Measurements from ENCODE around the gene MMAB. TPM values are rescaled to one million over a fixed set of nuclear protein-coding genes. Genes with fewer than 3 reads are reported as not detected.

Gene MMAB
- total RNA-seq, 1 experiment from 2014 or later: 34.9 TPM

- TF ChIP-seq EZH2 (IDR thresholded peaks at IDR 0.05) (no peak), POLR2A (IDR thresholded peaks at IDR 0.05; ENCODE audit: borderline replicate concordance, extremely low read depth, insufficient read depth, insufficient read length) (no peak)
Measured at GRCh38 chr12:109532721-109533486, 40.4 kb downstream of the MMAB start (continued).

GRCh38 chr12:109531411-109531810, 41.9 kb downstream of the MMAB start:
- TF ChIP-seq SP1 (IDR thresholded peaks at IDR 0.05; ENCODE audit: low read depth) (no peak), POLR2A (IDR thresholded peaks at IDR 0.05; ENCODE audit: borderline replicate concordance, extremely low read depth, insufficient read depth, insufficient read length) (no peak), EZH2phosphoT487 (IDR thresholded peaks at IDR 0.05; ENCODE audit: borderline replicate concordance) (no peak), TCF7L2 (IDR thresholded peaks at IDR 0.05; ENCODE audit: borderline replicate concordance, extremely low read depth, insufficient read depth, insufficient read length) (no peak), JUND (IDR thresholded peaks at IDR 0.05) (no peak), ELF1 (IDR thresholded peaks at IDR 0.05; ENCODE audit: borderline replicate concordance, low read depth) (no peak), EZH2 (IDR thresholded peaks at IDR 0.05) (no peak), SIN3A (IDR thresholded peaks at IDR 0.05; ENCODE audit: low read depth) (no peak), FOSL1 (IDR thresholded peaks at IDR 0.05; ENCODE audit: low read depth) (no peak), RAD21 (IDR thresholded peaks at IDR 0.05; ENCODE audit: low read depth) (no peak), CBX3 (IDR thresholded peaks at IDR 0.05; ENCODE audit: low read depth) (no peak), YY1 (IDR thresholded peaks at IDR 0.05; ENCODE audit: extremely low read depth, insufficient replicate concordance, low read depth, low read length) (no peak)
- TF ChIP-seq, protein P1, sequence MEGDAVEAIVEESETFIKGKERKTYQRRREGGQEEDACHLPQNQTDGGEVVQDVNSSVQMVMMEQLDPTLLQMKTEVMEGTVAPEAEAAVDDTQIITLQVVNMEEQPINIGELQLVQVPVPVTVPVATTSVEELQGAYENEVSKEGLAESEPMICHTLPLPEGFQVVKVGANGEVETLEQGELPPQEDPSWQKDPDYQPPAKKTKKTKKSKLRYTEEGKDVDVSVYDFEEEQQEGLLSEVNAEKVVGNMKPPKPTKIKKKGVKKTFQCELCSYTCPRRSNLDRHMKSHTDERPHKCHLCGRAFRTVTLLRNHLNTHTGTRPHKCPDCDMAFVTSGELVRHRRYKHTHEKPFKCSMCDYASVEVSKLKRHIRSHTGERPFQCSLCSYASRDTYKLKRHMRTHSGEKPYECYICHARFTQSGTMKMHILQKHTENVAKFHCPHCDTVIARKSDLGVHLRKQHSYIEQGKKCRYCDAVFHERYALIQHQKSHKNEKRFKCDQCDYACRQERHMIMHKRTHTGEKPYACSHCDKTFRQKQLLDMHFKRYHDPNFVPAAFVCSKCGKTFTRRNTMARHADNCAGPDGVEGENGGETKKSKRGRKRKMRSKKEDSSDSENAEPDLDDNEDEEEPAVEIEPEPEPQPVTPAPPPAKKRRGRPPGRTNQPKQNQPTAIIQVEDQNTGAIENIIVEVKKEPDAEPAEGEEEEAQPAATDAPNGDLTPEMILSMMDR (IDR thresholded peaks at IDR 0.05 in 2 of 3, conservative IDR thresholded peaks at IDR 0.05 in 1 of 3; ENCODE audit: borderline replicate concordance in 1 of 3, insufficient read depth in 1 of 3, low read depth in 2 of 3, low read length in 2 of 3): no peak
- TF ChIP-seq, protein P2, sequence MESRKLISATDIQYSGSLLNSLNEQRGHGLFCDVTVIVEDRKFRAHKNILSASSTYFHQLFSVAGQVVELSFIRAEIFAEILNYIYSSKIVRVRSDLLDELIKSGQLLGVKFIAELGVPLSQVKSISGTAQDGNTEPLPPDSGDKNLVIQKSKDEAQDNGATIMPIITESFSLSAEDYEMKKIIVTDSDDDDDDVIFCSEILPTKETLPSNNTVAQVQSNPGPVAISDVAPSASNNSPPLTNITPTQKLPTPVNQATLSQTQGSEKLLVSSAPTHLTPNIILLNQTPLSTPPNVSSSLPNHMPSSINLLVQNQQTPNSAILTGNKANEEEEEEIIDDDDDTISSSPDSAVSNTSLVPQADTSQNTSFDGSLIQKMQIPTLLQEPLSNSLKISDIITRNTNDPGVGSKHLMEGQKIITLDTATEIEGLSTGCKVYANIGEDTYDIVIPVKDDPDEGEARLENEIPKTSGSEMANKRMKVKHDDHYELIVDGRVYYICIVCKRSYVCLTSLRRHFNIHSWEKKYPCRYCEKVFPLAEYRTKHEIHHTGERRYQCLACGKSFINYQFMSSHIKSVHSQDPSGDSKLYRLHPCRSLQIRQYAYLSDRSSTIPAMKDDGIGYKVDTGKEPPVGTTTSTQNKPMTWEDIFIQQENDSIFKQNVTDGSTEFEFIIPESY (IDR thresholded peaks at IDR 0.05; ENCODE audit: extremely low read depth, insufficient replicate concordance, low read length): no peak
- Histone ChIP-seq H3K4me1 (ENCODE audit: control insufficient read depth in 1 of 2, insufficient read depth in 2 of 2, low read length in 2 of 2) (no peaks in the 10 kb centered on the region), H3K79me2 (ENCODE audit: insufficient read depth, low read length) (no peaks in the 10 kb centered on the region), H3K9me3 (ENCODE audit: control insufficient read depth in 1 of 2, insufficient read depth in 1 of 2, low read depth in 1 of 2, low read length in 2 of 2) (no peaks in the 10 kb centered on the region), H3K4me2 (ENCODE audit: low read length) (no peak overlapping the region), H3K9ac (ENCODE audit: low read length) (no peak overlapping the region), H3K27ac (ENCODE audit: low read depth, low read length) (no peak overlapping the region), H3K4me3 (replicated peaks in 1 of 2; ENCODE audit: low read depth in 1 of 2, low read length in 2 of 2) (no peak overlapping the region), H2AFZ (ENCODE audit: low read depth, low read length, poor library complexity, severe bottlenecking) (no peak overlapping the region), H3K27me3 (ENCODE audit: insufficient read depth, low read length) (no peaks in the 10 kb centered on the region), H3K36me3 (ENCODE audit: control insufficient read depth in 1 of 2, insufficient read depth in 2 of 2, low read length in 2 of 2) (no peaks in the 10 kb centered on the region; a peak in 1 of 4 replicates), H4K20me1 (ENCODE audit: insufficient read depth) (no peaks in the 10 kb centered on the region), H3K9me2 (ENCODE audit: insufficient read depth) (no peaks in the 10 kb centered on the region)
- BruUV-seq (replicated peaks): no TSS peak
- CTCF ChIA-PET: no interaction called here
- RAD21 ChIA-PET (ENCODE audit: low non-redundant PET in 1 of 2, low total read pairs in 2 of 2, uncharacterized antibody in 2 of 2, unreplicated experiment in 2 of 2): no interaction called here
- DNase-seq (ENCODE audit: low read depth, low spot score): no peak
- intact Hi-C loops (cut with micrococcal nuclease): no loop called here
- ATAC-seq: no peak
- POLR2A ChIA-PET: no interaction called here
